ENCODE measurements around the gene DOK6.

The DOK6 gene

GRCh38 chr18:69432847-69433246 is 32.2 kb downstream of the DOK6 start:
- no peak for DNase-seq (ENCODE audit: extremely low read depth in 1 of 2, low read depth in 1 of 2)

- no peak for DNase-seq (ENCODE audit: extremely low read depth in 1 of 2, low read depth in 1 of 2)
Observed at GRCh38 chr18:69435000-69435399, 34.3 kb downstream of the DOK6 start.

- DNase-seq (ENCODE audit: extremely low read depth in 1 of 2, low read depth in 1 of 2), result no peak
Observed at GRCh38 chr18:69444221-69444620, 43.5 kb downstream of the DOK6 start.

GRCh38 chr18:69447886-69448285 is 47.2 kb downstream of the DOK6 start:
- DNase-seq (ENCODE audit: extremely low read depth in 1 of 2, low read depth in 1 of 2), result no peak

GRCh38 chr18:69455125-69455524 is 54.4 kb downstream of the DOK6 start:
- no peak for DNase-seq (ENCODE audit: extremely low read depth in 1 of 2, low read depth in 1 of 2)

GRCh38 chr18:69469444-69469919 is 68.8 kb downstream of the DOK6 start:
- peak in 1 of 2 donors; percentile 0 for DNase-seq (ENCODE audit: extremely low read depth in 1 of 2, low read depth in 1 of 2)

GRCh38 chr18:69480460-69480859 is 79.8 kb downstream of the DOK6 start:
- no peak for DNase-seq (ENCODE audit: extremely low read depth in 1 of 2, low read depth in 1 of 2)

GRCh38 chr18:69483574-69483973 is 82.9 kb downstream of the DOK6 start:
- DNase-seq (ENCODE audit: extremely low read depth in 1 of 2, low read depth in 1 of 2), result no peak

GRCh38 chr18:69484699-69485396 is 84.2 kb downstream of the DOK6 start:
- DNase-seq (ENCODE audit: extremely low read depth in 1 of 2, low read depth in 1 of 2), result no peak

- no peak for DNase-seq (ENCODE audit: extremely low read depth in 1 of 2, low read depth in 1 of 2)
Observed at GRCh38 chr18:69487488-69488394, 87.1 kb downstream of the DOK6 start.

- DNase-seq (ENCODE audit: extremely low read depth in 1 of 2, low read depth in 1 of 2), result no peak
Observed at GRCh38 chr18:69490072-69490471, 89.4 kb downstream of the DOK6 start.

- DNase-seq (ENCODE audit: extremely low read depth in 1 of 2, low read depth in 1 of 2), result no peak
Observed at GRCh38 chr18:69490813-69491212, 90.1 kb downstream of the DOK6 start.

GRCh38 chr18:69491576-69491975 is 90.9 kb downstream of the DOK6 start:
- DNase-seq (ENCODE audit: extremely low read depth in 1 of 2, low read depth in 1 of 2), result no peak

GRCh38 chr18:69492861-69493260 is 92.2 kb downstream of the DOK6 start:
- no peak for DNase-seq (ENCODE audit: extremely low read depth in 1 of 2, low read depth in 1 of 2)

GRCh38 chr18:69494841-69495240 is 94.2 kb downstream of the DOK6 start:
- DNase-seq (ENCODE audit: extremely low read depth in 1 of 2, low read depth in 1 of 2), result no peak

GRCh38 chr18:69495338-69495737 is 94.7 kb downstream of the DOK6 start:
- no peak for DNase-seq (ENCODE audit: extremely low read depth in 1 of 2, low read depth in 1 of 2)

- DNase-seq (ENCODE audit: extremely low read depth in 1 of 2, low read depth in 1 of 2), result no peak
Observed at GRCh38 chr18:69495841-69496533, 95.3 kb downstream of the DOK6 start.

GRCh38 chr18:69518989-69519388 is 118.3 kb downstream of the DOK6 start:
- DNase-seq (ENCODE audit: extremely low read depth in 1 of 2, low read depth in 1 of 2), result no peak

GRCh38 chr18:69523582-69523981 is 122.9 kb downstream of the DOK6 start:
- no peak for DNase-seq (ENCODE audit: extremely low read depth in 1 of 2, low read depth in 1 of 2)

GRCh38 chr18:69528435-69528834 is 127.7 kb downstream of the DOK6 start:
- DNase-seq (ENCODE audit: extremely low read depth in 1 of 2, low read depth in 1 of 2), result no peak

- DNase-seq (ENCODE audit: extremely low read depth in 1 of 2, low read depth in 1 of 2), result no peak
Observed at GRCh38 chr18:69529151-69529550, 128.5 kb downstream of the DOK6 start.
